ENCODE results near the gene ATRX.

DNA sequence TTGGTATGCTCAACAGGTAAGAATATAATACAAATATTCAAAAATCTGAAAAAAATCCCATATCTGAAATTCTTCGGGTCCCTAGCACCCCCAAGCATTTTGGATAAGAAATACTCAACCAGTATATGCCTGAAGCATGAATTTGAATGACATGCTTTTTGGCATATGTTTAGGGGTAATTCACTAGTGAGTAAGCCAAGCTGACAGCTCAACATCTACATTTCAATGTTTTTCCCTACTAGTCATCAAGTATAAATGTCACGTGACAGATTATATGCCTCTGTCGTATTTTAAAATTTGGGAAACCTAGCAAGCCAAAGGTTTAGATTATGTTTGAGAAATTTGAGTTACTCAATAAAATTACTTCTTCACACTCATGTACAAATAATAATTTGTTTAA, 213.7 kb downstream of the ATRX start:
- TF ChIP-seq POLR2AphosphoS5 (IDR thresholded peaks at IDR 0.05; ENCODE audit: borderline replicate concordance, low read depth, low read length), result no peak
- no peak for TF ChIP-seq EZH2 (IDR thresholded peaks at IDR 0.05)
